NCI-H146 treated with DMSO at 0.1 percent for 48 hours (cell line): ENCODE measurements around the gene DLX4.

Experiments used
- DNase-seq: peaks from one replicate; lab custom pipeline; 2025; ENCODE audit not compliant: unreplicated experiment; lab: John Stamatoyannopoulos, UW

The DLX4 gene

DNA sequence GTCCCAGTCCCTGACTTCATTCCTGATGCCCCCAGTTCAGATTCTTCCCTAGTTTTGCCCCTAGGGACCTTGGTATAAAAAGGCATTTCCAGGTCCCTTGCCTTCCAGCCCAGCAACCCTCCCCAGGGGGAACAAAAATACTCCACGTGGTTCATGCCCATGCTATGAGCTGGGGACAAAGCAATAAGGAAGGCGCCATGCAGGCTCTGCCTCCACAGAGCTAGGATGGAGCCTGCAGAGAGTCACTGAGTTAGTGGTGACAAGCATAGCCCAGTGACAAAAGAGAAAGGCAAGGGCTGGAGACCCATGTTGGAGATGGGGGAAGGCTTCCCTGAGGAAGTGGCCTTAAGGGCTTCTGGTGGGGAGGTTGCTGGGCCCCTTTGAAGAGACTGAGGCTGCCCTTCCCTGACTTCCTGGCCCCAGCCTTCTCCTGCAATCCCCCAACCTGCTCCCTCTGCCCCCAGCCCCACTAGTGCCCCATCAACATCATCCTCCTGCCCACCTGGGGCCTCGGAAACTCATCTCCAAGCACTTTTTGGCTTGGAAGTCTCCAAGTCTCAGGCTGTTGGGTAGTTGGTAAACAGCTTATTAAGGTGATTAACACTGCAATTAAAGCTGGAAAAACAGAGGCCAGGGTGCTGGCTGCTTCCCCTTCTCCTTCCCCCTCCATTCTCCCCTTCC is 16.5 kb downstream of the DLX4 start:
- no peak for DNase-seq

DNA sequence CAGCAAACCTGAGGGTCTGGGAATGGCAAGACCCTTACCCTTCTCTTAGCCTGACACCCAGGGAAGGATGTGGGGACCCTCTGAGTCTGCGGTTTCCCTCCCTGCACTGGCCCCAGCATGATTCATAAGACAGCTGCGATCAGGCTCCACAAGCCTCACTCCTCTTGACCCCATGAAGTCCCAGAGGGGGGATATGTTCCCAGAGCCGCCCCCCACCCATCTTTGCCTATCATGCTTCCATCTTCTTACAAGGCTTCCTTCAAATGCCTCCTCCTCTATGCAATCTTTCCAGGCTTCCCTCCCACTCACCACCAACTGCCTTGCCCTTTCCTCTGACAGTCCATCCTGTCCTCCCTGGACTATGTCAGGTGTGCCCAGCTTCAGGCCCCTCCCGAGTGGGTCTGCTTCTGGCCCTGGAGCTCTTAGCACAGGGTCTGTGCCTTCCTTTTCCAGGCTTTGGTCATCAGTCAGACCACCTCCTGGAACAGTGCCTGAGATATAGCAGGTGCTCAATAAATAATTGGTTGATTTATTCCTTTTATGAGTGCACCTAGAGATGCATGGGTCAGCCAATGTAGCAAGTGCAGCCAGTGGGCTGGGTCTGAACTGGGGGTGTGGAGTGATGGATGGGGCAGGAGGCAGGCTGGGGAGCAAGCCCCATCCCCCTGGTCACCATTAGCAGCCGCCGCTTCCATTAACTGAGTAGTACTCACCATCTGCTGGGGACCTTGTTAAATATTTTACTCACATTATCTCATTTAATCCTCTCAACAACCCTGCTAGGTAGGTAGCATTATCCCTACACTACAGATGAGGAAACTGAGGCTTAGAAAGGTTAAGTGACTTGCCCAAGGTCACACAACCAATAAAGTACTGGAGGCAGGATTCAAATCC is 17.7 kb downstream of the DLX4 start:
- no peak for DNase-seq

DNA sequence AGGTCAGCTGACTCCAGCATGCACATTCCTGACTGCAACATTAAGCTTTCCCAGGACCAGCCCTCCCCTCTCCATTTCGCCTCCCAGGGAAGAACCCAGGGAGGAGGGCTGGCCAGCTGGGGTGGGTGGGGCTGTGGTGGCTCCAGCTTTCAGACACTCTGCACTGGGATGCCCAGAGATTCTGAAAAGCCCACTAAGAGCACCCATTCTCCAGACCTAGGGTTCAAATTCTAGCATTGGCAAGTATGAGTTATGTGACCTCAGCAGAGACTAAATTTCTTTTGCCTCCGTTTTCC is 18.2 kb downstream of the DLX4 start:
- DNase-seq = no peak

DNA sequence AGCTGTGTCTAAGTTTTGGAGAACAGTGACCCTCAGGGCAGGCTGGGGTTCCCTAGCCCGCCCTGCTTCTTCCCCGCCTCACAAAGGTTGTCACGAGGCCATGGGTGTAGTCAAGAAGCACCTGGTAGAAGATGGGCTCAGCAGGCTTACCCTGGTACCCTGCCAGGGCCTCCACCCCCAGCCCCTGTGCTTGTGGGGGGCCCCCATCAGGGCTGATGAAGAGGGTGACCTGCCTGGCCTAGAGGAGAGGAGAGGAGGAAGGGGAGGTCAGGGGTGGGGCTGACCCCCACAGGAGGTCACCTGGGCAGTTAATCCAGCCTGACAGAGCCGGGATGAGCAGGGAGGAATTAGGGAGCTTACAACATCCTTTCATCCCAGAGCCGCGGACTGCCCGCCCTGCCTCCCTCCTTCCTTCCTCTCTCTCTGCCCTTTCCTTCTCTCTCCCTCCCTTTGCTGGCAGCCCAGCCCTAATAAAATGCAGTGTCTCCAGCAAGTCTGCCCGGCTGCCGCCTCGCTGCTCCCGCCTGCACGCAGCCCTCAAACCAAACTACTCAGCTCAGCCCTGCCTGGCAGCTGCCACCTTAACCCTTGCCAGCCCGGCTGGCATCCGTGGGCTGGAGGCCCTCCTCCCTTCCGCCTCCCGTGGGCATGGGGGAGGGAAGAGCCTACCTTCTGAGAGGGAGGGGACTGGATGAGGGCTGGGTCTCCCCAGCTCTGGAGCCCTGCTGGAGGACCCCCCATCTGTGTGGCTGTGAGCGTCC is 18.9 kb downstream of the DLX4 start:
- no peak for DNase-seq

DNA sequence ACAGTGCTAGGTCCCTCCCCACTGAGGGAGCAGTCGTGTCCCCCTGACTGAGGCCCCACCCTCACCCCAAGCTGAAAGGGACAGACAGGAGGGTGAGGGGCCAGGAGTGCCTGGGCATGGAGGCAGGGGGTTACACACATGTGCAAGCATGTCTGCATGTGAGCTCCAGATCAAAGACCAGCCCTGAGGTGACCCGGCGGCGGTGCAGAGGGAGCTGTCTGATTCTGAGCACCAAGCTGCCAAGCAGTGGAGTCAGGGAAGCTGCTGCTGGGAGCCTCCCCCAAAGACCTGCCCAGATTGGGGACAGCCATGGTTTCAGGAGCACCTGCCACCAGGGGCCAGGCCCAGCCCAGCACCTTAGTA is 20.5 kb downstream of the DLX4 start:
- no peak for DNase-seq

GRCh38 chr17:49990331-49990730 is 21.3 kb downstream of the DLX4 start:
- DNase-seq = no peak

DNA sequence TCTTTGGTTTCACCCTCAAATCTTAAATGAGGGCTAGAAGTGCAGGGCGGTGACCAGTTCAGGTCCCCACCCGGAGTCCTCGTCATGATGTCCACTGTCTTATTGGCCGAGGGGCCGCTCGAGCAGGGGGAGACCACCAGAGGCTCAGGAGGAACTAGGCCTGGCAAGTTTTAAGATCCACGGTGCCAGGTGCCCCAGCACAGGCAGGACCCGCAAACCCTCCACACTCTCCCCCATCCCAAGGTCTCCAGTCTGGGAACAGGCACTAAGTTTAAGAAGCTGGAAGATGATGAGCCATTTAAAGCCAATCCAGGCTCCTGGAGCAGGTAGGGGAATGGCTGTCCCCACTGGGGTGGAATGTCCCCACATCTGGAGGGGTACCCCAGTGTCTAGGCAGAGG is 21.9 kb downstream of the DLX4 start:
- DNase-seq = no peak

GRCh38 chr17:49991409-49991808 is 22.4 kb downstream of the DLX4 start:
- DNase-seq = no peak

DNA sequence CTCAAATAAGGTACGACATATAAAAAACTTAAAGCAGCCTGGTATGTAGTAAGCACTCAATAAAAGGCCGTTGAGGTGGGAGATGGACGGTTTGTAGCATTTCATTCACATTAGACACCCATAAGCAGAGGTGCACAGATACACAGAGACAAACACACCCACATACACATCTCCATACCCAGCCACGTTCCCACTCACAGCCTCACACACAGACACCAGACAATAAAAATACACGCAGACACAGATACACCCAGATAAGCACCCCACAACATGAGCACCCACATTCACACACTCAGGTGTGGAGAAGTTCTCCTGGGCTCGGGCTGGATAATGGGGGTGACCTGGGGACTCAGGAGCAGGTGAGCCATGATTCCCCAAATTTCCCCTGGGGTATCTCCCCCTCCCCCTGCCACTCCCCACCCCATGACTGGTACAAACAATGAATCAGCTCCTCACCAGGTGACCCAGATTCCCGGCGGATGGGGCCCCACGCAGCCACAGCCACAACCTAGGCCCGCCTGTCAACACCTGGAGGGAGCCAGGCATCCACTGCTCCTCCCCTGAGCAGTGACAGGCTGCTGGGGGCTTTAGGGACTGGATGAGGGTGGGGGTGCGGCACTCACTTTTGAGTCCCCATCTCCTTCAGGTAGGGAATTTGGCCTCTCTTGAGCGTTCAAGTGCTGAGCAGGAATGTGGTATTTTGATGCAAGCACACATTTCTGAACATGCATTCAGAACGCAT is 23.4 kb downstream of the DLX4 start:
- DNase-seq = no peak

- no peak for DNase-seq
Measured at GRCh38 chr17:49992933-49993422, 24.0 kb downstream of the DLX4 start.

GRCh38 chr17:49993423-49994060 is 24.6 kb downstream of the DLX4 start:
- DNase-seq = no peak

DNA sequence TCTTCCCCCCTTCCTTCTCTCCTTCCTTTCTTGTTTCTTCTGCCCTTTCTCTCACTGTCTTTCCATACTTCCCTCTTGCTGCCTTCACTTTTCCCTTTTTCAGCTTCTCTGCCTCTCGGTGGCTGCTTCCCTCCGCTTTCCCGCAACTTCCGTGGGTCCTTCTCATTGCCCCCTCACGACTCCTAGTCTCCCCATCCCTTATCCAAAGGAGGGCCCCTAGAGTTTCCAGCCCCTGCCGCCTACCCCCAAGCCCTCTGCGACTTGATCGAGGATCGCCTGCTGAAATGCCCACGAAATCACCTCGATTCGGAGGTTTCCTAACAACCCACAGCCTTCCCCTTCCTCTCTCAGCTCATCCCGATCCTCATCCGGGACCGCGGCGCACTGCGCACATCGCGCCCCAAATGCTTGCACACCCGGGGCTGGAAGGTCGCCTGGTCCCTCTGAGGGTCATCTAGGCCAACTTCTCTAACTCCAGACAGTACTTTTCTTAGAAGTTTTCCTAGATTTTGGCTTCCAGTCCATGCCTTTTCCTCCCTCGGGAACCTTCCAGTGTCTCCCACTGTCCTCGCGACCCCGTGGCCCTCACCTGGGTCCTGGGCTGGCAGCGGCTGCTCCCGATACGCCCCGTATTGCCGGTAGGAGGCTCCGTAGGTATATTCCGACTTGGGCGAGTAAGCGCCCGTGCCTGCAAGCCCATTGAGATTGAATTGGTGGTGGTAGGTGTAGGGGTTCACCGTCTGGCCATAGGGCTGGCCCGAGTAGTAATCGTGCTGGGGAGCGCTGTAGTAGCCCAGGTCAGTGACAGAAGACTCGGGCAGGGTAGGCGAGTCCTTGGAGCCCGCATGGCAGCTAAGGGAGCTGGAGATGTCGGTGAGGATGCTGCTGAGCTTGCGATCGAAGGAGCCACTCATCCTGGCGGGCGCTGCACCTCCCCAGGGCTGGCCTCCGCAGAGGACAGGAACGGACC is 25.4 kb downstream of the DLX4 start:
- DNase-seq = no peak

- DNase-seq = no peak
Measured at GRCh38 chr17:49995055-49995738, 26.2 kb downstream of the DLX4 start, which contains the start of gene DLX3. TSS of gene DLX3 (minus strand) at chr17:49995224. CDS start at chr17:49994998, 226 bp downstream.

- no peak for DNase-seq
Measured at GRCh38 chr17:49996121-49996494, 27.1 kb downstream of the DLX4 start.

- no peak for DNase-seq
Measured at GRCh38 chr17:49996495-49997300, 27.7 kb downstream of the DLX4 start.

DNA sequence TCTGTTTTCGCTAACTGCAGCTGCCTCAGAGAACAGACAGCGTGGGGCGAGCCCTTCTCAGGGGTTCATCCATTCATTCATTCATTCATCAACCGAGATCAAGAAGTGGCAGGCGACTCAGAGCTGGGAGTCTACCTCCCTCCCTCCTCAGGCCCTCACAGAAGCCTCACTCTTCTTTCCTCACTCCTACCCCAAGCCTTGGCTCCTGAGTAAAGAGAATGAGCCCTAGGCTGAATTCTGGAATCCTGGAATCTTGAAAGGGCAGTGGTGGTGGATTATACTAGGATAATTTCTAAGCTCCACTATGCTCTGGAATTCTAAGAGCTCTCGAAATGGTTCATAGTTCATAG is 28.3 kb downstream of the DLX4 start:
- DNase-seq = no peak

DNA sequence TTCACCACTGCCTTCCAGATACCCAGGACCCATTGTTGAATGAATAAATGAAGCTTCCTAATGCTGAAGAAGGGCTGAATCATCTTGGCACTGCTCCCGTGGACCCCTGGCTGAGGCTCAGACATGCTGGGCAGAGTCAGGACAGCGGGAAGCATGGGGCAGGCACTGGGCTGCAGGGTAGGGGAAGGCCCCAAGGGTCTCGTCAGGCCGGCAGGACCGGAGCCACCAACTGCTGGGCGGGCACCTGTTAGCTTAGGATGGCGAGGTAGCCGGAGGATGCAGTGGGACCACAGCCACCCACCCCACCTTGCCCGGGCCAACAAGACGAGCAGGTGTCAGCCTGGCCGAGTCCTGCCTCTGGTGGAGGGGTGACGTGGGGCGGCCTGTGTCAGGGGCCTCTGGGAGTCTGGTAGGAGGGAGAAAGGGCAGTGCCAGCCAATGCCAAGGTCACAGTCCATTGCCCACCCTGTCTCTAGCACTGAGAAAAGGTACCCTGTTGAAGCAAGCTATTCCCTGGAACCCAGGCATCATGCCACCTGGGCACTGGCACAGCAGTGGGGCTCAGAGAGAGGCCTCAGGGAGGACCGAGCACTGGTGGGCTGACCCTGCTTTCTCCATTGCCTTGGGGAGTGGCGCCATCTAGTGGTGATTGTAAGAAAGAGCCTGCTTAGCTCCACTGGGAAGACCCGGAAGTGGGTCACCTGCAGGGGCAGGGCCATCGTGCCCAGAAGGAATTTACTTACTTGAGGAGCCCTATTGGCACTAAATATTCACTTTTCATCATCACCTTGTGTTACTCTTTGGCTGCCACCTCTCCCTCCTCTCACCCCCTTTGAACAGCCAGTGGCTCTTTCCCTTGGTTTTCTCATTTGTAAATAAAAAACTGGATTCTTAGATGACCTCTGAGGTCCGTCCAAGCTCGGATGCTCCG is 29.0 kb downstream of the DLX4 start:
- peak; percentile 71 for DNase-seq
